ENCODE results near the gene CLOCK.

Gene CLOCK

GRCh38 chr4:55540271-55540670, 6.4 kb downstream of the CLOCK start:
- no peak for DNase-seq

GRCh38 chr4:55539658-55540057, 7.1 kb downstream of the CLOCK start:
- DNase-seq = no peak

GRCh38 chr4:55538531-55538930, 8.2 kb downstream of the CLOCK start:
- no peak for DNase-seq

GRCh38 chr4:55534306-55534705, 12.4 kb downstream of the CLOCK start:
- DNase-seq = no peak

GRCh38 chr4:55530691-55531090, 16.0 kb downstream of the CLOCK start:
- no peak for DNase-seq

DNA sequence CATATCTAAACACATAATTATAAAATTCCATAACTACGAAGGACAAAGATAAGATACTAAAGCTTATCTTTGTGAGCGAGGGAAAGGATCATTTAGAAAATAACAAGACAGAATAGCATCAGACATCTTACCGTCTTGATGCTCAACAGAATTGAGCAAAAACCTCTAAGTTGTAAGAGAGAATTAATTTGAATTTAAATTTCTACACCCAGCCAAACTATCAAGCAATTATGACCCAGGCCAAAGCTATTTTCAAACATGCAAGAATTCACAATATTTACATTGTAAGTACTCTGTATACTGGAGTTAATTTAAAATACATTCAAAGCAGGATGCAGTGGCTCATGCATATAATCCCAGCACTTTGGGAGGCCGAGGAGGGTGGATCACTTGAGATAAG, 16.5 kb downstream of the CLOCK start:
- DNase-seq = no peak

GRCh38 chr4:55528491-55528890, 18.2 kb downstream of the CLOCK start:
- no peak for DNase-seq

DNA sequence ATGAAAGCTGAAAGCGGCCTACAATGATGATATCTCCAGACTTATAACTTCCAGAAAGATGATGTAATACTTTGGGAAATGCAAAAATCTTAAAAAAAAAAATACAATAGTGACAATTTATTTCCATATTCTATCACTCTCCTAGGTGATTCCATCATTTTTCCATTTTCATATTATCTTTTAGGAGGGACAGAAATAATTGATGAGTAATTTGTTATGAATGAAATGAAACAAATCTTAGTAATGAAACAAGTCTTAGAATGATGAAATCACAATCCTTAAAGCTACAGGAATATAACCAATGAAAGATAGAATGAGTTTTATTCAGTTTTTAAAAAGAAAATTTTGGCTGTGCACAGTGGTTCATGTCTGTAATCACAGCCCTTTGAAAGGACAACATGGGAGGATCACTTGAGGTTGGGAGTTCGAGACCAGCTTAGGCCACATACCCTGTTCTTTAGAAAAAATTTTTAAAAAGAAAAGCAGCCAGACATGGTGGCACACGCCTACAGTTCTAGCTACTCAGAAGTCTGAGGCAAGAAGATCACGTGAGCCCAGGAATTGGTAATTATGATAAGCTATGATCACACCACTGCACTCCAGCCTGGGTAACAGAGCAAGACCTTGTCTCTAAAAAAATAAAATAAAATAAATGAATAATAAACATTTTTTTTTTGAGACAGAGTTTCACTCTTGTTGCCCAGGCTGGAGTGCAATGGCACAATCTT, 21.7 kb downstream of the CLOCK start:
- DNase-seq = no peak

GRCh38 chr4:55518442-55518841, 28.3 kb downstream of the CLOCK start:
- no peak for DNase-seq

DNA sequence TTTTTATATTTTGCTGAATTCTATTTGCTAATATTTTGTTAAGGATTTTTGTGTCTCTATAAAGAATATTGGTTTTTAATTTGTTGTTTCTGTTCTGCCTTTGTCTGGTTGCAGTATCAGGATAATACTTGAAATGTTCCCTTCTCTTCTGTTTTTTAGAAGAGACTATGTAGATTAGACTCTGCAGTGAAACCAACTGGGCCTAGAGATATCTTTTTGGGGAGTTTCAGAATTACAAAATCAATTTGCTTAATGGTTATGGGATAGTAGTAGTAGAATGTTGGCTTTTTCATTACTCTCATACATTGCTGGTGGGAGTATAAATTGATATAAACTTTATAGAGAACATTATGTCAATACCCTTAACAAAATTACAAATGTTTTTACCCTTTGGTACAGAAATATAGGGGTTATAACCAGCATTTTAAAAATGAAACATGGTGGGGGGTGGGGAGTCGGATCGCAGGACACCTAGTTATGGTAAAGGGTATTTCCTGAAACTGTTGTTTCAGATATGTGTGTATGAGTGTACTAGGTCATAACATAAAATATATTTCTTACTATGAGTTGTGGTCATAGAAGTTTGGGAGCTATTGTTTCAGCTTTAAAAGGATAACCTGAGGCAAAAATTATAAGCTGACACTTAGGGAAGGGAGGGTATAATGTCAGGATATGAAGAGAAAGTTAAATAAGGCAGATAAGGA, 29.0 kb downstream of the CLOCK start:
- no peak for DNase-seq

DNA sequence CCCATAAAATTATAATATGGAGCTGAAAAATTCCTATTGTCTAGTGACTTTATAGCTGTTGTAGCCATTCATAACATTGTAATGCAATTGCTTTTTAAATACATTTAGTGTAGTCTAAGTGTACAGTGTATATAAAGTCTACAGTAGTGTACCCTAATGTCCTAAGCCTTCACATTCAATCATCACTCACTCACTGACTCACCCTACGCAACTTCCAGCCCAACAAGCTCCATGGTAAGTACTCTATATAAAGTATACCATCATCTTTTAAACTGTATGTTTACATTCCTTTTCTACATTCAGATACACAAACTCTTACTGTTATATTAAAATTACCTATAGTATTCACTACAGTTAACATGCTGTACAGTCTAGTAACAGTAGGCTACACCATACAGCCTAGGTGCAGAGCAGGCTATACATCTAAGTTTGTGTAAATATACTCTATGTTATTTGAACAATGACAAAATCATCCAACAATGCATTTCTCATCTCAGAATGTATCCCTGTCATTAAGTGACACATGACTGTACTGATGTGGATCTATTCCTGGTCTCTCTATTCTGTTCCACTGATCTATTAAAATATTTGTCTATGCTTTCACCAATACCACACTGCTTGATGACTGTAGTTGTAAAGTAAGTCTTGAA, 33.7 kb downstream of the CLOCK start:
- no peak for DNase-seq

DNA sequence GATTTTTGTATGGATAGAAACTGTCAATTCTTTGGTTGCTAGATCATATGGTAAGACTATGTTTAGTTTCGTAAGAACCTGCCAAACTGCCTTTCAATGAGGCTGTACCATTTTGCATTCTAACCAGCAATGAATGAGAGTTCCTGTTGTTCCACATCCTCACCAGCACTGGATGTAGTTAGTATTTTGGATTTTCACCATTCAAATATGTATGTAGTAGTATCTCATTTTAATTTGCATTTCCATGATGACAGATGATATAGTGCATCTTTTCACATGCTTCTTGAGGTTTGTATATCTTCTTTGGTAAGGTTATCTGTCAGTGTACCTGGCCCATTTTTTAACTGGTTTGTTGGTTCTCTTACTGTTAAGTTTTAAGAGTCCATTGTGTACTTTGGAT, 34.6 kb downstream of the CLOCK start:
- no peak for DNase-seq

DNA sequence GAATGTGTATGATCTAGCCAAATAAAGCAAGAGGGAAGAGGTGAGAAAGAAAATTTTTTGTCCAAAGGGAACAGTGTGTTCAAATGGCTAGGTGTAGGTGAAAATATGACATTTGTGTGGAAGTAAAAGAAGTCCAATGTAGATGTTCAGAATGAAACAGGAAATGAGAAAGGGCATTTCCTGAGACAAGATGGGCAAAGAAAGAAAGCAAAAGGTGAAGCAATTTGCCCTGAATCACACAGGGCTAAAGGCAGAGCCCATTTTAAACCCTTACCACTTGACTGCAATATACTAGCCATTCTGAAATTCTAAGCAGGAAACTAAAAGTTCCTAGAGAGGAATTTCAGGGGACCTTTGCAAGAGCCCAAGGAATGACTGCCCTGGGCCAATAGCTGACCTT, 36.0 kb downstream of the CLOCK start:
- DNase-seq = no peak

- no peak for DNase-seq
These were observed 37.4 kb downstream of the CLOCK start for GRCh38 chr4:55509266-55509665.

GRCh38 chr4:55507612-55508011, 39.1 kb downstream of the CLOCK start:
- DNase-seq = no peak

DNA sequence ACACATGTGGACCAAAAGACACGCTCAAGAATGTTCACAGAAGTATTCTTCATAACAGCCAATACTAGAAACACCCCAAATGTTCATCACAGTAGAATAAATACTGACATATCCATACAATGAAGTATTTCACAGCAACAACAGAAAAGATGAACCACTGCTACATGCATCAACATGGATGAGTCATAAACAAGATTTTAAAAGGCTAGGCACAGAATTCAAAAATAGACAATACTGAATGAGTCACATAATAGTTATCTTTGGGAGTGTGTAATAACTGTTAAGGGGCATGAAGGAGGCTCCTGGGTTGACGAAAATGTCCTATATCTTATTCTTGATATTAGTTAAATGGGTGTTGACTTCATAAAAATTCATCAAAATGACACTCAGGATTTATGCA, 43.5 kb downstream of the CLOCK start:
- DNase-seq = no peak

DNA sequence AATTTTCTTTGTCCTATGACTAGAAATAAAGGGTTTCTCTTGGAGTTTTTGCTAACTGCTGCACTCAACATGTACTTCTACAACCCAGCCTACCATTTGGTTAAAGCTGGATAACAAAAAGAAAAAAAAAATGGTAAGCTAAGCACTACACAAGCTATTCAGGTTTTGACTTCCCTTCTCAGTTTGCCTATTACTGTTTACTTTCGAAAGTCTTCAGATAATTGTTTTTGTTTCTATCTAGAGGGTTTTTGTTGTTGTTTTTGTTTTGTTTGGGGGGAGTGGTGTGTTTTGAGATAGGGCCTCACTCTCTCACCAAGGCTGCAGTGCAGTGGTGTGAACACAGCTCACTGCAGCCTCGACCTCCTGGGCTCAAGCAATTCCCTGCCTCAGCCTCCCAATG, 46.6 kb downstream of the CLOCK start:
- no peak for DNase-seq

DNA sequence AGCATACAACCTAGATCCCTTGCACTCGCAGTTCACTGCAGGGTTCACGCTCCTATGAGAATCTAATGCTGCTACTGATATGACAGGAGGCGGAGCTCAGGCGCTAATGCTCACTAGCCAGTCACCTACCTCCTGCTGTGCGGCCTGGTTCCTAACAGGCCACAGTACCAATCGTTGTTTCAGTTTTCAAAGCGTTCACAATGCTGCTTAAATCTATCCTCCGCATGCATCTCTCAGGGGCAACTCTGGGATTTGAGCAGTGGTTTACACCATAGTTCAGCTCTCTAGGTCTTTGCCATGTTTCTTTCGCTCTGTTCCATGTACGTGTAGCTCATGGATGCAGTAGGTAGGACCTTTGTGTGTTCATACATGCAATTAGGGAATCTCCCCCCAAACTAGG, 47.2 kb downstream of the CLOCK start:
- no peak for DNase-seq

DNA sequence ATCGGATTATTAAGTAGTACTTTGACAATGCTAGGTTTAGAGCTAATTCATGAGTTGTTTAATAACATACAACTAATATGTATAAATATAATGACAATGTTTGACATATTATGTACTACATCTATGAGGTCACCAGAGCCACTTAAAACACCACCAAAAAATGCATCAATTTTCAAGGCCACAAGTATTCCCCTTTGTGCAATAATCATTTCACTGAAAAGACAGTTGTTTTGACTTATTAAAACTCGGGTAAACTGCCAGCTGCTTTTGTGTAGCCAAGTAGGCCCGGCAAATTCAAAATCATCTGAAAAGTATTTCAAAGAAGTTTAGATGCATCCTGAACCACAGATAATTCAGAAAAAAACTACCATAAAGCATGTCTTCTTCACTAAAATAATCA, 48.7 kb downstream of the CLOCK start:
- DNase-seq = no peak

DNA sequence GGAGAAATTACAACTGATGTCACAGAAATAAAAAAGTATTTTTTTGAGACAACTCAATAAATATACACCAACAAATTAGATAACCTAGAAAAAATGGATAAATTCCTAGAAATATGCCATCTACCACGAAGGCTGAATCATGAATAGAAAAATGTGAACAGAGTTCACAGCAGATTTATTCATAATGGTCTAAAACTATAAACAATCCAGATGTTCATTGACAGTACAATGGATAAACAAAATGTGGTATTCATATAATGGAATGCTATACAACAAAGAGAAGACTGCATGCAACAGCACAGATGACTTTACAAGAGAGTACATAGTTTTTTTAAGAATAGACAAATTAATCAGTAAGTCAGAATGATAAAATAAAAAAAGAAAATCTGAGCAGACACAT, 55.2 kb downstream of the CLOCK start:
- DNase-seq = no peak

- no peak for DNase-seq
These were observed 58.0 kb downstream of the CLOCK start for GRCh38 chr4:55488716-55489115.

DNA sequence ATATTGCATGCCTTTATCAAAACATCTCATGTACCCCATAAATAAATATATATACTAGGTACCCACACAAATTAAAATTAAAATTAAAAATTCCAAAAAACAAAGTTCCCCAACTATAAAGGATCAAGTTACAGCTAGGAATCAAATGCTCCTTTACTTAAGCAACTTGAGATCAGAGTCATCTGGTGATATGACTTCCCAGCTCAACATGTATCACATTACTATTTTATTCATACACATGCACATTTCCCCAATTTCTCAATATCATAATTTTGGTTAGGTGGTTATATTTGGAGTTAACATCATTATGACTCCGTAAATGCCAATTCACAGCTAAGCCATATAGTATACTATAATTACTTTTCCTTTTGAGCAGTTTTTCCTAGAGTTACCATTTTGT, 60.9 kb downstream of the CLOCK start:
- no peak for DNase-seq

GRCh38 chr4:55483315-55483714, 63.4 kb downstream of the CLOCK start:
- no peak for DNase-seq

Measured in NCI-H187 (cell line).